Brain pericyte (primary cell): Measurements from ENCODE around the gene GRAMD1A.
"Not testable (repeated sequence)": the region's sequence is repeated elsewhere in the genome, so short reads cannot be mapped to it uniquely, and the experiment has no call there.

Source experiments
- DNase-seq: peaks from one replicate; pipeline ENCODE4 v3.0.0-alpha.2; 2012; ENCODE audit warnings: low read depth, low spot score

The GRAMD1A gene

DNA sequence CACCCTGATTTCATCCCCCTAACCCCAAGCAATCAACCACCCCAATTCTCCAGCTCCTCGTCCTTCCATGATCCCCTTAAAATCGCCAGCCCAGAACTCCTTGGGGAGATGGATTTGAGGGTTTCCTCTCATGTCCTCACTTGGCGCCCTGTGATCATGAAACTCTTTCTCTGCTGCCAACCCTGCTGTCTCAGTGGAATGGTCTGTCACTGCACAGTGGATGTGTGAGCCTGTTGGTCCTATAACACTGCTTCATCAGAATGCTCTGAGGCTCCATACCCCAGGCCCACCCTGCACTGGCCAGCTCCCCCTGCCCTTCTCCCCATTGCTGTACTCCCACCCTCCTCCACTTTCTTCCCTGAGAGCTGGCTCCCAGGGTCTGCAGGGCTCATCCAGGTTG is 23.5 kb upstream of the GRAMD1A start:
- DNase-seq, result no peak

DNA sequence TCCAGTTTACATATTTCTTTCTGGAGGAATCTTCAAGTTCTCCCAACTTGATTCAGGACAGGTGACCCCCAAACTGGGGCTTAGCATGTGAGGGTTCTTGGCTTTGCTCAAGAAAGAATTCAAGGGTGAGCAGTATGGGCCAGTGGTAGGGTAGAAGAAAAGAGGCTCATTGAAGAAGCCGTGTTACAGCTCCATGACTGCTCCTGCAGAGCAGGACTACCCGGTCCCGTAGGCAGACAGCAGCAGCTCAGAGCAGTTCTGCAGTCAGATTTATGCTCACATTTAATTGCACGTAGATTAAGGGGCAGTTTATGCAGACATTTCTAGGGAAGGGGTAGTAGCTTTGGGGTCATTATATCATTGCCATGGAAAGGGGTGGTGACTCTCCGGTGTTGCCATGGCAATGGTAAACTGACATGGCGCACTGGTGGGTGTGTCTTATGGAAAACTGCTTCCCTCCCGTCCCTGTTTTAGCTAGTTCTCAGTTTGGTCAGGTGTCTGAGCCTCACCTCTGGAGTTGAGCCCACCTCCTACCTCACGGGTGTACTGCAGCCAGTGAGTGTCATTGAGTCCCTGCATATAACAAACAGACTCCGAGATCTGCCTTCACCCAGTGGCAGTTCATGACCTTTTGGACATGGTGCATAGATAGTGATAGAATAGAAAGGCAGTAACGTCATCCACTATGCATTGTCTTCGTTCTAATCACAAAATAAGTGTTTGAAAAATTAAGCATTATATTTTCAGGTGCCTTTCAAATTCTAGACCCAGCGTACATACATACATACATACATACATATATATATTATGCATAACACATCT is 20.1 kb upstream of the GRAMD1A start:
- DNase-seq, result no peak

DNA sequence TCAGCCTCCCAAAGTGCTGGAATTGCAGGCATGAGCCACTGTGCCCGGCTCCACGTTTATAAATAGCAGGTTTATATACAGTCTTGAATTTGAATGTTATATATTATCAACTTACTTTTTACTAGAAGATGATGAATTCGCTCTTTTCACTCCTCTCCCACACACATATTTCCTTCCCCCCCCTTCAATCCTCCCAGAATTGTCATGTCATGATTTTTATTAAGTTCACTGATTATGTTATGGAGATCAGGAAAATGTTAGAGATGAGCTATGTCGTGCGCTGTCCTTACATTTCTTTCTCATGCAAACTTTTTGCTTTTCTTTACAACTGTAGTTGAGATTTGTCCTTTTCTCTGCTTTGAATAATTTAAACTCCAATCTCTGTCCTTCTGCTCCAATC is 17.8 kb upstream of the GRAMD1A start:
- no peak for DNase-seq

DNA sequence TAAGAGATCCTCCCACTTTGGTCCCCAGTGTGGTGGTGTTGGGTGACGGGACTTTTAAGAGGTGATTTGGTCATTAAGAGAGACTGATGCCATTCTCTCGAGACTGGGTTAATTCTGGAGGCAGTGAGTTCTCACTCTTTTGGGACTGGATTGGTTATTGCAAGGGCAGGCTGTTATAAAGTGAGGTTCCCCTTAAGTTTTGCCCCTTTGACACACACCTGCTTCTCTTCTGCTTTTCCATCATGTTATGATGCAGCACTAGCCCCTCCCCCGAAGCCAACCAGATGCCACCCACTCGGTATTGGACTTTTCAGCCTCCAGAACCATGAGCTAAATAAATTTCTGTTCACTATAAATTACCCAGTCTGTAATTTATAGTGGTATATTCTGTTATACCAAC is 16.3 kb upstream of the GRAMD1A start:
- DNase-seq, result no peak

DNA sequence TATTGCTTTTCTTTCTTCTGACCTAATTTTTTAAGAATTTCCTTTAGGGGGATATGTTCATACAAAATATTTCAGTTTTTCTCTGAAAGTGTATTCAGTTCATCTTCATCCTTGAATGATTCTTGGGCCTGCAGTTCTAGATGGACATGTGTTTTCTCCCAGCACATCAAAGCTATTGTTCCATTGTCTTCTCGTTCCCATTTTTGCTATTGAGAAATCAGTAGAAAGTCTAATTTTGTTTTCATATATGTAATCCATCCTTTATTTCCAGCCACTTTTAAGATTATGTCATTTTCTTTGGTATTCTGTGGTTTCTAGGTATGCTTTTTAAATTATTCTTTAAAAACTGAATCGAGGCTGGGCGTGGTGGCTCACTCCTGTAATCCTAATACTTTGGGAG is 15.8 kb upstream of the GRAMD1A start:
- no peak for DNase-seq

DNA sequence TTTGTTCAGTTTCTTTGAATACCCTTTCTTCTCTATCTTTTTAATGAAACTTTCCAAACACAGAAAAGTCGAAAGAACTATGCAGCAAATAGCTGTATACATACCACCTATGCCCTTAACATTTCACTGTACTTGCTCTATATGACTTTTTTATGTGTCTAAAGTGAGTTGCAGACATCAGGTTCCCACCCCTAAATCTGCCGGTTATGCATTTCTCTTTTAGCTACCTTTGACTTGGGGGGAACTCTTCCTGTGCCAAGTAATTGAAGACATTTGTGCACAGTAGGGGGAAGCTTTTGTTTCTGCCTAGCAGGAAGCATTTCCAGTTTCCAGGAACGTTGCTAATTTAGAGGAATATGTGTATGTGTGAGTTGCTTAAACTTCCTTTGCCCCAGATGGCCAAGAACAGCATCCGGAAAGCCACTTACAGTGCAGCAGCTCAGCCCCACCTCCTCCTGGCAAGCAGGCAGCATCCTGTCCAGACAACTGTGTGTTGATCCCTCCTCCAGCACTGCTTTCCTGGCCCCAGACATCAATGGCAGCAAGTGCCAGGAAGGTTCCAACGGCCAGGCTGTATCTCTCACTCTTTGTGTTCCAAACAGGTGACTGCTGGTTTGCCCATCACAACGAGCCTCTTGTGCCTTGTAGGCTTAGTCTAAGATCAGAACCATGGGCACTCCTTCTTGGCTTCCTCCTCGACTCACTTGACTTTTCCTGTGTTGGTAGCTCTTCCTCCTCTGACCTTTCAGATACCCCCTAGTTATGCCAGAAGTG is 14.7 kb upstream of the GRAMD1A start:
- no peak for DNase-seq

DNA sequence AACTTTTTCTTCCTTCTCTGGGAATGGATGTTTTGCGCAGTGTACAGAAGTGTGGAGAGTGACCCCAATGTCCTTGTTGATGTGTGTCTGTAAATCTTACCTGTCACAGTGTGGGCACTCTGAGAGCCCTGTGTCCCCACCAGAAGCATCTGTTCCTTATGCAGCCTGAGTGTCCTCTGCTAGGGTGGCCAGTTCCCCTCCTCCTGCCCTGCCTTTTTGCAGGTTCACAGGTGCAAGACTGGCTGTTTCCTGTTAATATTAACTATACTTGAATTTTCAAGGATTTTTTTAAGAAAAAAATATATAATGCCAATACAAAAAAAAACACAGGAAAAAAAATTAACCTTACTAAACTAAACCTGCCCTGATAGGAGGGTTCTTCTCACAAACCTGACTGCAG is 12.0 kb upstream of the GRAMD1A start:
- DNase-seq, result no peak

DNA sequence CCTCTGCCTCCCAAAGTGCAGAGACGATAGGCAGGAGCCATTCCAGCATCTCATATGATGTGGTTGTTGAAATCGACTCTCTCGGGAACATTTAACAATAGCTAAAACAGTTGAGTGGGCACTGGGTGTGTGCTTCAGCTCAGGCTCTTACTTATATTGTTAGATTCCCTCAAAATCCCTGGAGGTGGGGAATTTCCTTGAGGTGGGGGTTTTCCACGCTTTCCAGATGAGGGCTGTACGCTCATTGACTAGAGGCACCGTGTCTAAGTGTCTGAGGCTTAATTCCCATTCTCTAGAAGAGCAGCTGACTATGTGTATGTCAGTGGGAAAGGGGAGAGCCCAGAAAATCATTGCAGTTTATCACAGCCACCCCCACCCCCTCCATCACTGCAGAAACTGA is 10.8 kb upstream of the GRAMD1A start:
- DNase-seq, result no peak

DNA sequence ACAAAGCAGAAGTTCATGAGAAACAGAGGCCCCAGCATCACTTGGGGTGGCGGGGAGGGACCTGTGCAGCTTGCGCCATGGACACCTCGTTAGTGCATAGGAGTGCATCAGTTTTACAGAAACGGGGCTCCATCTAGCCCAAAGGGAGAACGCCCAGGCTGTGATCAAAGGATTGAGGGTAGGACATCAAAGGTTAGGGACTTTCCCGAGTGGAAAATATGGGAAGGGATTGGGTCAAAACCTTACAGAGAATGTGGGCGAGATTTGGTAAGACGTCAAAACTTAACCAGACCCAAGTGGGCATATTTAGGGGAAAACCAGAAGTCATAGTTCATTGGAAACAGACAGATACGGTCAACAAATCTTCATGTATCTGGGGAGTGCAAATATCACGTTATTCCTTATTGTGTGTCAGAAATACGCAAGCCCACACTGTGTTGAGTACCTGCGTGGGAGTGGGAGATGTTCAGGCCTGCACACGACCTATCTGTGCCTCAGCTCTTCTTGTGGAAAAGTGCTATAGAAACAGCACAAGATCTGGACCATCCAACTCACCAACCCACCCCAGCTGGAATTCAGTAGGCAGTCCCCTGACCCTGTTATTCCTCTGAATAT is 9.4 kb upstream of the GRAMD1A start:
- DNase-seq, result no peak

DNA sequence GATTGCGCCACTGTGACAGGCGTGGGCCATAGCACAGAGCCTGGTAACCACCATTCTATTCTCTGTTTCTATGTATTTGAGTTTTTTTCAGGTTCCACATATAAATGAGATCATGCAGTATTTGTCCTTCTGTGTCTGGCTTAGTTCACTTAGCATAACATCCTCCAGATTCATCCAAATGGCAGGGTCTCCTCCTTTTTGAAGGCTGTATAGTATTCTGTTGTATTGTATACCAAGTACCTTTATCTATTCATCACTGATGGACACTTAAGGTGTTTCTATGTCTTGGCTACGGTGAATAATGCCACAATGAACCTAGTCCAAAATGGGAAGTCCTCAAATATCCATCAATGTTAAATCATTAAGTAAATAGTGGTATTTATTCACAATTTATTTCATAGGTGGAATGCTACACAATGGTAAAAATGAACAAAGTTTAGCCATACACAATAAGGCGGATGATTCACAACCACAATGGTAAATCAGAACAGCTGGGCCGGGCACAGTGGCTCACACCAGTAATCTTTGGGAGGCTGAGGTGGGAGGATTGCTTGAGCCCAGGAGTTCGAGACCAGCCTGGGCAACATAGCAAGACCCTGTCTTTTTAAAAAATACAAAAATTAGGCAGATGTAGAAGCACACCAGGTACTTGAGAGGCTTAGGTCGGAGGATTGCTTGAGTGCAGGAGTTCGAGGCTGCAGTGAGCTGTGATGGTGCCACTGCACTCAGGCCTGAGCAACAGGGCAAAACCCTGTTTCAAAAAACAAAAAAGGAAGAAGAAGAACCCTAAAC is 8.4 kb upstream of the GRAMD1A start:
- DNase-seq, result no peak

DNA sequence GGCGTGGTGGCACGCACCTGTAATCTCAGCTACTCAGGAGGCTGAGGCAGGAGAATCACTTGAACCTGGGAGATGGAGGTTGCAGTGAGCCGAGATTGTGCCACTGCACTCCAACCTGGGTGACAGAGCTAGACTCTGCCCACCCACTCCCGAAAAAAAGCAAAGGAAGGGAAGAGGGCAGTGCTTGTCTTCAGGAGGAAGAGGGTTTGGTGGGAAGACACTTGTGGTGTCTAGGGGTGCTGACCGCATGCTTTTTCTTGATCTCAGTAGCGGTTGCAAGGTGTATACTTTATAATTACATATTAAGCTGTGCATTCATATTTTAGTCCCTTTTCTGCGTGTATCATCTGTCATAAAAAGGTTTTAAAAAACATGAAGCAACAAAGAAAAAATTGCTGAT is 7.5 kb upstream of the GRAMD1A start:
- DNase-seq, result not testable (repeated sequence)

DNA sequence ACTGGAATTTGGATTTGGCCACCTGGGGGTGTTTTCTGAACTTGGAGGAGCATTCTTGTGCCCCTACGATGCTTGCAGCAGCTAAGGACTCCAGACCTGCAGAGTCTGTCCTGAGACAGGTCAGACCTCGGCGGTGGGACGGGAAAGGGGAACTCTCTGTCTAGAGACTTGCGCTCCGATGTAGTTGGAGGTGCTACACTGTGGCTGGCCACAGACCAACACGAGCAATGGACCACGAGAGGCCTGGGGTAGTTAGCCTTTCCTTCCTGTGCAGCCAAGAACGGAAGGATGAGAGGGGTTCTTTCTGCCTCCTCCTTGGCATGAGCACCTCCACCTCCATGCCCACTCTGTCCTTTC is 5.9 kb upstream of the GRAMD1A start:
- DNase-seq, result no peak

DNA sequence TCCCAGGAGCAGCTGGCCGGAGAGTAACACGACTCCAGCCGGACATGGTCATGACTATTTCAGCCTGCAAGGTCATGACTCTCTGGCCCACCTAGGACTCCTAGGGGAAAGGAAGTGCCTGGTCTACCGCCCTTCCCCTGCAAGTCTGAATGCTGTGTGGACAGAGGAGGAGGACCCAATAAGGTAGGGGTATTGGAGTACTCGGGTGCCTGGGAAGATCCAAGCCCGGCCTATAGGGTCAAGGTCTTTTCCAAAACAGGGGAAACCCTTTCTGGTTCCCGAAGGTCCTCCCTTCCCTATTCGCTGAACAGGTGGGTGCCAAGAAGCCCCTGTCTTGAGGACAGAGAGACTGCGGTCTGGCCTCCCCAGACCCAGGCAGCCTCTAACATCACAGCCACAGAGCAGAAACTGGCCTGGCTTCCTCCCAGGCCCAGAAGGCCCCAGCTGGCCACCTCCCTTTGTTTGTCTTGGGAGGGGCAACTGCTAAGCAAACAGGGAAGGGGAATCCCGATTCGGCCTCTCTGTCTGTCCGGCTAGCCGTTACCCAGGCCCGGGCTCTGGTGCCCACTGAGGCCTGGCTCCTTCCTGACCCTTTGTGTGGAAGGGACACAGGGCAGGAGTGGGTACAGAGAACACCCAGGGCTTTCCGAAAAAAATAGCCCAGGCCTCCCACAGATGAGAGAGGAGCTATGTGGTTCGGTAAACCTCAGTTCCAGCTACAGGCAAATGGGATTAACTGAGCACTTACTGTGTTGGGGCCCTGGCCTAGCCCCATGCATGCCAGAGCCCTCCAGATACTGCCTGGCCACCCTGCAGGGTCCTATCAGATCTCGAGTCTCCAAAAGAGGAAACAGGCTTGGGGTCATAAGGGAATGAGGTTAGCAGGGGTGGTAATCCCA is 5.2 kb upstream of the GRAMD1A start:
- no peak for DNase-seq

DNA sequence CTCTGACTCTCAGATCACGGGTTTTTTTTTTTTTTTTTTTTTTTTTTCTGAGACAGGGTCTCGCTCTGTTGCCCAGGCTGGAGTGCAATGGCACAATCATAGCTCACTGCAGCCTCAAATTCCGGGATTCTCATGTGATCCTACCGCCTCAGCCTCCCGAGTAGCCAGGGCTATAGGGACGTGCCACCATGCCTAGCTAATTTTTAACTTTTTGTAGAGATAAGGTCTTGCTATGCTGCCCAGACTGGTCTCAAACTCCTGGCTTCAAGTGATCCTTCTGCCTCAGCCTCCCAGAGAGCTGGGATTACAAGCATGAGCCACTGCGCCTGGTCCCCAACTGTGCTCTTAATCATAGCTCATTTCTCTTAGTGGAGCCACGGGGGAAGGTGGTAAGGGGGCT is 4.6 kb upstream of the GRAMD1A start:
- DNase-seq, result no peak

DNA sequence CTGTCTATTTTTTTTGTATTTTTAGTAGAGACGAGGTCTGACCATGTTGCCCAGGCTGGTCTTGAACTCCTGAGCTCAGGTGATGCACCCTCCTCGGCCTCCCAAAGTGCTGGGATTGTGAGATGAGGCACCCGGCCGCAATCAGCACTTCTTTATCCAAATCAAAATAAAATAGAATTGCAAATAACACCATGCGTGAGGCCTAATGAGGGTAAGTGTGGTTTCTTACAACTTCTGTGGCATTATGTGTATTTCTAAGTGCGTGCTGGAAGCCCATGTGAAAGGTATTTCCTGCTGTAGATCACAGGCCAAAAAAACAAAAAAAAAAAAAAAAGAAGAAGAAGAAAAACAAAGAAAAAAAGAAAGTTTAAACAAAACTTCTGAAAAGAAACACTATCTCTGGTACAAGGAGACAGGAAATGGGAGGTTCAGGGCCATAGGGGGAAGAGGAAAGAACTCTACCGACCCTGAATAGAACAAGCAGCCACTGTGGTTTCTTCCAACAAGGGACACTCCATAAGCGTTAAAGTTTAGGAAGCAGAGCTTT is 3.0 kb upstream of the GRAMD1A start:
- DNase-seq, result no peak

DNA sequence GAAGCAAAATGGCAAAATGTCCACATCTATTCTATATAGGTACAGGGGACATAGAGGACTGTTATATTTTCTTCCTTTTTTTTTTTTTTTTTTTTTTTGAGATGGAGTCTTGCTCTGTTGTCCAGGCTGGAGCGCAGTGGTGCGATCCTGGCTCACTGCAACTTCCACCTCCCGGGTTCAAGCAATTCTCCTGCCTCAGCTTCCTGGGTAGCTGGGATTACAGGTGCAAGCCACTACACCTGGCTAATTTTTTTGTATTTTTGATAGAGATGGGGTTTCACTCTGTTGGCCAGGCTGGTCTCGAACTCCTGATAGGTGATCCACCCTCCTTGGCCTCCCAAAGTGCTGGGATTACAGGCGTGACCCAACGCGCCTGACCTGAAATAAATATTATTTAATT is 1.9 kb upstream of the GRAMD1A start:
- DNase-seq, result not testable (repeated sequence)

DNA sequence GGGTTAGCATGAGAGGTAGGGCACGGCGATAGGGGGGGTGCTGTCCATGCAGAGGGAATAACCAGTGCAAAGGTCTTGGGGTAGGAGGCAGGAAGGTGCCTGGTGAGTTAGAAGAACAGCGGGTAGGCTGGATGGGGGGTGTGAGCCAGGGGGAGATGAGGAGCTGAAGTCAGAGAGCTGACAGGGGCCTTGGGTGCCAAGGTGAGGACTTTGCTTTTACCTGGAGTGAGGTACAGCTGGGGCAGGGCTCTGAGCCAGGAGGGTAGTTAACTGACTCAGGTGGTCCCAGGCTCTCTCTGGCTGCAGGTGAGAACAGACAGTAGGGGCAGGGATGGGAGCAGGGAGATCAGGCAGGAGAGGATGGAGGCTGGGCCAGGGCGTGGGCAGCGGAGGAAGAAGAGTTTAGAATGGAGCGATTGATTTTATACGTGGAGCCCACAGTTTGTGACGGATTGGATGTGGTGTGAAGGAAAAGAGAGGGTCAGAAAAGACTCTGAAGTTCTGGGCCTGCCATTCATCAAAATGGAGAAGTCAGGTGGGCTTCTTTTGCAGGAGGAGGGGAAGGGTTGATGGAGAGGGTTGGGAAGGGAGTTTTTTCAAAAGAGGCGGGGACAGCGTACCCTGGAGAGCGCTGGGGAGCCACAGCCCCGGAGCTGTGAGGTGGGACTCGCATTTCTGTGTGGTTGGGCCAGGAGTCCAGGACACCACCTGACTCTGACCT is 1.2 kb upstream of the GRAMD1A start:
- no peak for DNase-seq

DNA sequence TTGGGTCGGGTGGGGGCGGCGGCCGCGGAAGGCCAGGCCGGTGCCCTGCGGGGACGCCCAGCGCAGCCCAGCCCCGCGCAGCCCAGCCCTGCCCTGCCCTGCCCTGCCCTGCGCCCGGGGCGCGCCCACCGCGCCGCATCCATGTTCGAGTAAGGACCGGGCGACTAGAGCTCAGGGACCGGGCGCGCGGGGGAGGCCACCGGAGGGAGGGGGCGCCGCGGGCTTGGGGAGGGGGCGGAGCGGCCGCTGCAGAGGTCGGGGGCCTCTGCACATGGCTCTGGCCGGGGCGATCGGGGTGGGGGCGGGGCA is 169 bp downstream of the GRAMD1A start:
- no peak for DNase-seq

DNA sequence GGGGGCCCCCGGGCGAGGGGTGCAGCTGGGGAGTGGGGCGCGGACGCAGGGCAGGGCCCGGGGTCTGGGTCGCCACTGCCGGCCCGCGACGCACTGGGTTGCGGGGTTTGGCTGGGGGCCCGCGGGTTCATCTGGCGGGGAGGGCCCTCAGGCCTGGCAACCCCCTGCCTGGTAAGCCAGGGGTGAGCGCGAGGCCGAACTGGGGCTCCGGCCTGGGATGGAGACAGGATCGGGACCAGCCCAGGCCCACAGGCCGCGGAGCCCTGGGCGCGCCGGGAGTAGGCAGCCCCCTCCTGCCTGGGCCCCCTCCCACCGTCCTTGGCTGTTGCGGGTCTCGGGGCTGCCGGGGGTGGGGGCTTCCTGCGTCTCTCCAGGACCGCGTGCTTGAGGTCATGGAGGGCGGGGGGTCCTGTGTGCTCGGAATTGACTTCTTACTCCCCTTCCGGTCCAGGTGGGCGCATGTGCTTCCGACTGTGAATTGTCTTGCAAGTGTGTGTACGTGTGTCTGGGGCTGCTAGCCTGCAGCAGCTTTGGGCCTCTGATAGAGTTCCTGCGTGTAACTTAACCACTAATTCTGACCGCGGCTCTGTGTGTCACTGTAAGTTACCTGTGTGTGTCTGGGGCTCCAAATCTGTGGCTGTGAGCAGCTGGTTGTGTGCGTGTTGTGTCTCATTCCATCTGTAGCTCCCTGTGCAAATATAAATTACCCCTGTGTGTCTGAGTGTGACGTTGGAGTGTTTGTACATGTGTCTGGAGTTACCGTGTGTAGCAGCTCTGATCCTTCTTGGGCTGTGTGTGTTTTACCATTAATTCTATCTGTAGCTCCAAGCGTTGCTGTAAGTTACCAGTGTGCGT is 751 bp downstream of the GRAMD1A start:
- DNase-seq, result no peak
